Measurements from ENCODE around the gene ETHE1. TPM values are rescaled to one million over a fixed set of nuclear protein-coding genes. Genes with fewer than 3 reads are reported as not detected.
A peak's percentile ranks its signal among the peaks of the same experiment; 100 is the strongest.

ETHE1 gene
- polyA plus RNA-seq, 6 donors from 2014 or later, result 15.5 to 30.7 (median 24.0) TPM

- no peak for DNase-seq
- ATAC-seq (ENCODE audit: low read depth in 2 of 2), result no peak
- H3K4me3 Mint-ChIP-seq, result peak overlapping the region in 3 of 8 donors; percentile 5 to 83 (median 33)
- H3K36me3 Mint-ChIP-seq, result no peaks in the 10 kb centered on the region
- no peaks in the 10 kb centered on the region for H3K9me3 Mint-ChIP-seq
- peaks cover 9 to 22% (median 10%) of the 10 kb centered on the region in 3 donors for H3K27me3 Mint-ChIP-seq
- peak overlapping the region in 3 of 6 donors; percentile 24 to 49 (median 46) for H3K27ac Mint-ChIP-seq
- peaks cover 15 to 17% (median 15%) of the 10 kb centered on the region in 3 donors for H3K4me1 Mint-ChIP-seq
These were observed 65.7 kb downstream of the ETHE1 start for GRCh38 chr19:43461303-43461702.

GRCh38 chr19:43460362-43461016, 66.5 kb downstream of the ETHE1 start:
- H3K4me1 Mint-ChIP-seq, result peaks cover 15 to 23% (median 21%) of the 10 kb centered on the region in 3 donors
- peak overlapping the region in 3 of 6 donors; percentile 46 to 59 (median 47) for H3K27ac Mint-ChIP-seq
- no peaks in the 10 kb centered on the region for H3K9me3 Mint-ChIP-seq
- no peak for ATAC-seq (ENCODE audit: low read depth in 2 of 2)
- H3K27me3 Mint-ChIP-seq, result peaks cover 1 to 14% (median 4%) of the 10 kb centered on the region in 3 donors
- no peak overlapping the region for H3K4me3 Mint-ChIP-seq
- no peaks in the 10 kb centered on the region for H3K36me3 Mint-ChIP-seq
- DNase-seq, result no peak

- Mint-ChIP-seq H3K27me3 (peaks cover under 1 to 18% (median 4%) of the 10 kb centered on the region in 3 donors), H3K27ac (no peak overlapping the region), H3K9me3 (peaks cover 0 to under 1% (median 0%) of the 10 kb centered on the region in 7 donors), H3K4me1 (peaks cover 4 to 13% (median 6%) of the 10 kb centered on the region in 3 donors), H3K4me3 (no peak overlapping the region), H3K36me3 (peaks cover 0 to under 1% of the 10 kb centered on the region in 2 donors)
- ATAC-seq (ENCODE audit: low read depth in 2 of 2), result no peak
- DNase-seq, result no peak
These were observed 69.2 kb downstream of the ETHE1 start for GRCh38 chr19:43457809-43458208.

Other genes starting within 250 kb of the ETHE1 start
- under 1 TPM in 1 of 6 donors, not detected in 5; 0.28 TPM for gene CD177, start 173.5 kb downstream of the ETHE1 start, polyA plus RNA-seq (ENCODE audit: low read depth in 6 of 6)
- gene TEX101, start 112.3 kb downstream of the ETHE1 start, polyA plus RNA-seq (ENCODE audit: low read depth in 6 of 6), result not detected
- gene LYPD3, start 61.6 kb downstream of the ETHE1 start, polyA plus RNA-seq (ENCODE audit: low read depth in 6 of 6), result under 1 TPM in 4 of 6 donors, not detected in 2; 0.24 to 0.90 (median 0.45) TPM
- 1 to 10 TPM in 5 of 6 donors, under 1 TPM in 1; 0.26 to 4.2 (median 2.5) TPM for gene PHLDB3, start 22.5 kb downstream of the ETHE1 start, polyA plus RNA-seq (ENCODE audit: low read depth in 6 of 6)
- gene ZNF575, start 6.0 kb upstream of the ETHE1 start, polyA plus RNA-seq (ENCODE audit: low read depth in 6 of 6), result 1 to 10 TPM in 4 of 6 donors, under 1 TPM in 2; 0.39 to 2.2 (median 1.6) TPM
- gene XRCC1, start 48.3 kb upstream of the ETHE1 start, polyA plus RNA-seq (ENCODE audit: low read depth in 6 of 6), result 10 to 100 TPM; 24.4 to 32.4 (median 29.6) TPM
- gene PINLYP, start 48.6 kb upstream of the ETHE1 start, polyA plus RNA-seq (ENCODE audit: low read depth in 6 of 6), result 1 to 10 TPM in 5 of 6 donors, not detected in 1; 1.1 to 2.6 (median 2.0) TPM
- gene IRGQ, start 68.9 kb upstream of the ETHE1 start, polyA plus RNA-seq (ENCODE audit: low read depth in 6 of 6), result 1 to 10 TPM in 4 of 6 donors, under 1 TPM in 1, not detected in 1; 0.93 to 2.4 (median 1.3) TPM
- 10 to 100 TPM in 3 of 6 donors, 1 to 10 TPM in 3; 2.3 to 13.6 (median 10.1) TPM for gene ZNF576, start 69.4 kb upstream of the ETHE1 start, polyA plus RNA-seq (ENCODE audit: low read depth in 6 of 6)
- under 1 TPM in 3 of 6 donors, not detected in 3; 0.24 to 0.73 (median 0.25) TPM for gene SRRM5, start 84.9 kb upstream of the ETHE1 start, polyA plus RNA-seq (ENCODE audit: low read depth in 6 of 6)
- 10 to 100 TPM in 4 of 6 donors, 1 to 10 TPM in 2; 8.2 to 18.4 (median 11.1) TPM for gene ZNF428, start 92.4 kb upstream of the ETHE1 start, polyA plus RNA-seq (ENCODE audit: low read depth in 6 of 6)
- gene CADM4, start 112.6 kb upstream of the ETHE1 start, polyA plus RNA-seq (ENCODE audit: low read depth in 6 of 6), result under 1 TPM in 4 of 6 donors, not detected in 2; 0.12 to 0.22 (median 0.19) TPM
- gene PLAUR, start 143.0 kb upstream of the ETHE1 start, polyA plus RNA-seq (ENCODE audit: low read depth in 6 of 6), result 1 to 10 TPM in 1 of 6 donors, under 1 TPM in 4, not detected in 1; 0.37 to 1.1 (median 0.84) TPM
- gene IRGC, start 188.9 kb upstream of the ETHE1 start, polyA plus RNA-seq (ENCODE audit: low read depth in 6 of 6), result not detected
- gene SMG9, start 227.8 kb upstream of the ETHE1 start, polyA plus RNA-seq (ENCODE audit: low read depth in 6 of 6), result 10 to 100 TPM in 2 of 6 donors, 1 to 10 TPM in 4; 2.7 to 13.0 (median 8.2) TPM

Measured in naive B cell (primary cell).